H1 (cell line): Measurements from ENCODE around the gene LARP4. TPM values are rescaled to one million over a fixed set of nuclear protein-coding genes. Genes with fewer than 3 reads are reported as not detected.

Source experiments
- CTCF ChIA-PET: fragments of 300-600 bp; sonication (Branson Sonifier 250); formaldehyde crosslinking; loops from one replicate; lab custom pipeline; 2021; ENCODE audit not compliant: partially characterized antibody; lab: Charles Lee
- POLR2A ChIA-PET: fragments of 300-600 bp; sonication (Branson Sonifier 250); formaldehyde crosslinking; loops from one replicate; lab custom pipeline; 2021; ENCODE audit warnings: inconsistent platforms; ENCODE audit not compliant: partially characterized antibody; lab: Charles Lee
- DNase-seq, 2 experiments: peaks; one replicate each; pipeline versions ENCODE4 v3.0.0 to v3.0.0-alpha.2; 2010 to 2022; ENCODE audit warnings: low spot score in 2 of 2, low read depth in 1 of 2, mixed read lengths in 1 of 2
- FAIRE-seq: peaks from 2 replicates; lab custom pipeline; 2011; peaks lifted over from hg19 to GRCh38; lab: Jason Lieb, UNC
- H2AFZ ChIP-seq: 2 replicates; pipeline ENCODE4 v1.8.1; 2012; ENCODE audit warnings: low read length, inconsistent platforms
- H2AK5ac ChIP-seq: 2 replicates; pipeline ENCODE4 v1.6.1; 2013; ENCODE audit warnings: low read depth, low read length
- H2BK120ac ChIP-seq: replicated peaks from 2 replicates; pipeline ENCODE3; 2013; ENCODE audit warnings: low read depth, low read length, inconsistent platforms
- H2BK12ac ChIP-seq: 2 replicates; pipeline ENCODE4 v1.6.1; 2013; ENCODE audit warnings: low read depth, low read length
- H2BK15ac ChIP-seq: 2 replicates; pipeline ENCODE4 v1.6.1; 2013; ENCODE audit warnings: low read length
- H2BK20ac ChIP-seq: 2 replicates; pipeline ENCODE4 v1.6.1; 2013; ENCODE audit warnings: low read length
- H2BK5ac ChIP-seq: 2 replicates; pipeline ENCODE4 v1.6.1; 2013; ENCODE audit warnings: low read depth, low read length
- H3K14ac ChIP-seq: 2 replicates; pipeline ENCODE4 v1.6.1; 2013; ENCODE audit warnings: inconsistent platforms; ENCODE audit not compliant: insufficient read length
- H3K18ac ChIP-seq: 2 replicates; pipeline ENCODE4 v1.6.1; 2013; ENCODE audit warnings: low read length; ENCODE audit errors: extremely low read depth
- H3K23ac ChIP-seq: 2 replicates; pipeline ENCODE4 v1.6.1; 2013; ENCODE audit warnings: inconsistent platforms; ENCODE audit not compliant: insufficient read length
- H3K23me2 ChIP-seq: 2 replicates; pipeline ENCODE4 v1.6.1; 2013; ENCODE audit warnings: low read depth, low read length
- H3K27ac ChIP-seq: 2 replicates; pipeline ENCODE4 v1.6.1; 2011; ENCODE audit warnings: low read depth, low read length, inconsistent platforms
- H3K27me3 ChIP-seq, 4 experiments: replicated peaks in 1 of 4; 1 replicate in 1 of 4; 2 replicates in 3 of 4; pipeline versions ENCODE4 v1.6.1 to v1.8.1; 2011 to 2013; ENCODE audit warnings: low read length in 3 of 4, mild to moderate bottlenecking in 3 of 4, inconsistent platforms in 2 of 4, mixed read lengths in 2 of 4, moderate library complexity in 1 of 4; ENCODE audit not compliant: control insufficient read depth in 3 of 4, insufficient read depth in 3 of 4; ENCODE audit errors: extremely low read depth in 1 of 4
- H3K36me3 ChIP-seq, 4 experiments: 2 replicates each; pipeline versions ENCODE4 v1.6.1 to v1.8.1; 2011 to 2013; ENCODE audit warnings: mild to moderate bottlenecking in 4 of 4, low read length in 3 of 4, moderate library complexity in 2 of 4, control low read depth in 1 of 4, inconsistent platforms in 1 of 4; ENCODE audit not compliant: insufficient read depth in 4 of 4, control insufficient read depth in 2 of 4
- H3K4ac ChIP-seq: replicated peaks from 2 replicates; pipeline ENCODE3; 2013; ENCODE audit warnings: low read length, low read depth, mixed read lengths, inconsistent platforms; ENCODE audit not compliant: insufficient read length
- H3K4me1 ChIP-seq, 4 experiments: replicated peaks in 1 of 4; 1 replicate in 1 of 4; 2 replicates in 3 of 4; pipeline versions ENCODE4 v1.6.1 to v1.8.1; 2011 to 2013; ENCODE audit warnings: low read length in 3 of 4, inconsistent platforms in 2 of 4, mixed read lengths in 1 of 4; ENCODE audit not compliant: insufficient read depth in 4 of 4, control insufficient read depth in 3 of 4
- H3K4me2 ChIP-seq, 2 experiments: 2 replicates each; pipeline versions ENCODE4 v1.6.1 to v1.8.1; 2011 to 2013; ENCODE audit warnings: low read depth in 2 of 2, low read length in 2 of 2, control low read depth in 1 of 2, inconsistent platforms in 1 of 2, mild to moderate bottlenecking in 1 of 2; ENCODE audit not compliant: insufficient read depth in 1 of 2
- H3K4me3 ChIP-seq, 4 experiments: fragments of 200-600, 300-600 bp in 1 of 4; sonication (generic), shearing (Covaris generic), sonication (Bioruptor Twin) in 1 of 4; 2 replicates each; pipeline versions ENCODE4 v1.5.1 to v1.8.1; 2011 to 2016; ENCODE audit warnings: low read length in 4 of 4, low read depth in 3 of 4, control low read depth in 2 of 4, inconsistent platforms in 2 of 4, mild to moderate bottlenecking in 2 of 4, mixed read lengths in 1 of 4, moderate library complexity in 1 of 4; ENCODE audit not compliant: insufficient read depth in 2 of 4; ENCODE audit errors: extremely low read depth in 1 of 4
- H3K56ac ChIP-seq: replicated peaks from 2 replicates; pipeline ENCODE3; 2013; ENCODE audit warnings: low read depth, mild to moderate bottlenecking, mixed read lengths, low read length, inconsistent platforms; ENCODE audit not compliant: insufficient read length
- H3K79me1 ChIP-seq: 2 replicates; pipeline ENCODE4 v1.6.1; 2013; ENCODE audit warnings: low read depth, low read length, control low read depth
- H3K79me2 ChIP-seq, 2 experiments: 2 replicates each; pipeline versions ENCODE4 v1.6.1 to v1.8.1; 2012 to 2013; ENCODE audit warnings: low read length in 2 of 2, mild to moderate bottlenecking in 2 of 2, inconsistent platforms in 1 of 2; ENCODE audit not compliant: insufficient read depth in 2 of 2, control insufficient read depth in 1 of 2
- H3K9ac ChIP-seq, 4 experiments: replicated peaks in 1 of 4; 1 replicate in 1 of 4; 2 replicates in 3 of 4; pipeline versions ENCODE4 v1.6.1 to v1.8.1; 2011 to 2013; ENCODE audit warnings: low read depth in 3 of 4, low read length in 3 of 4, control low read depth in 2 of 4, mild to moderate bottlenecking in 2 of 4, moderate library complexity in 2 of 4, inconsistent platforms in 1 of 4; ENCODE audit errors: extremely low read depth in 1 of 4
- H3K9me3 ChIP-seq, 2 experiments: 2 replicates each; pipeline versions ENCODE4 v1.6.1 to v1.8.1; 2012 to 2013; ENCODE audit warnings: mild to moderate bottlenecking in 2 of 2, moderate library complexity in 2 of 2, control low read depth in 1 of 2, inconsistent platforms in 1 of 2, low read depth in 1 of 2, low read length in 1 of 2, mixed read lengths in 1 of 2; ENCODE audit not compliant: insufficient read depth in 2 of 2
- H4K20me1 ChIP-seq, 2 experiments: replicated peaks in 1 of 2; 2 replicates each; pipeline versions ENCODE3 to v1.8.1; 2011 to 2013; ENCODE audit warnings: inconsistent platforms in 2 of 2, low read length in 2 of 2, mild to moderate bottlenecking in 1 of 2; ENCODE audit not compliant: insufficient read depth in 2 of 2, control insufficient read depth in 1 of 2
- H4K5ac ChIP-seq: 2 replicates; pipeline ENCODE4 v1.6.1; 2013; ENCODE audit warnings: low read length, low read depth, mixed read lengths, inconsistent platforms; ENCODE audit not compliant: insufficient read length
- H4K8ac ChIP-seq: 2 replicates; pipeline ENCODE4 v1.8.0; 2013; ENCODE audit warnings: mild to moderate bottlenecking, moderate library complexity, low read length, inconsistent platforms; ENCODE audit not compliant: insufficient read depth; ENCODE audit errors: extremely low read depth
- H4K91ac ChIP-seq: replicated peaks from 2 replicates; pipeline ENCODE3; 2013; ENCODE audit warnings: low read length, mixed read lengths, inconsistent platforms; ENCODE audit not compliant: insufficient read length
- ATF3 ChIP-seq: IDR thresholded peaks from 2 replicates; pipeline ENCODE4 v1.6.1; 2011; ENCODE audit warnings: low read depth, mild to moderate bottlenecking, low read length; ENCODE audit not compliant: insufficient read depth
- CBX8 ChIP-seq: fragments of 300-800, 300-1000 bp; sonication (generic); IDR thresholded peaks from 2 replicates; pipeline ENCODE4 v1.7.1; 2016; ENCODE audit warnings: low read depth, low read length, borderline replicate concordance
- CHD2 ChIP-seq: IDR thresholded peaks from 2 replicates; pipeline ENCODE4 v1.6.1; 2012; ENCODE audit warnings: low read length, improper control_type of control experiment
- GABPA ChIP-seq: IDR thresholded peaks from 2 replicates; pipeline ENCODE4 v1.6.1; 2011; ENCODE audit warnings: mild to moderate bottlenecking, low read length, moderate library complexity, borderline replicate concordance; ENCODE audit not compliant: insufficient read depth
- GTF2F1 ChIP-seq: IDR thresholded peaks from 2 replicates; pipeline ENCODE4 v1.6.1; 2012; ENCODE audit warnings: low read depth, low read length, improper control_type of control experiment, borderline replicate concordance
- KDM5A ChIP-seq: fragments of 200-600 bp; IDR thresholded peaks from 2 replicates; pipeline ENCODE4 v1.7.1; 2012; ENCODE audit warnings: mild to moderate bottlenecking, low read length, inconsistent platforms, mixed read lengths
- NRF1 ChIP-seq: IDR thresholded peaks from 2 replicates; pipeline ENCODE4 v1.6.1; 2011; ENCODE audit warnings: mild to moderate bottlenecking, low read depth, low read length, improper control_type of control experiment
- PHF8 ChIP-seq: fragments of 200-600 bp; sonication (generic); conservative IDR thresholded peaks from 2 replicates; pipeline ENCODE4 v1.7.1; 2012; ENCODE audit warnings: low read depth, mild to moderate bottlenecking, inconsistent platforms, low read length, moderate library complexity
- SIN3A ChIP-seq, 2 experiments: IDR thresholded peaks in 1 of 2; conservative IDR thresholded peaks in 1 of 2; 2 replicates each; pipeline ENCODE4 v1.6.1; 2011 to 2012; ENCODE audit warnings: low read length in 2 of 2, improper control_type of control experiment in 1 of 2, low read depth in 1 of 2, mild to moderate bottlenecking in 1 of 2
- SIX5 ChIP-seq: IDR thresholded peaks from 2 replicates; pipeline ENCODE4 v1.6.1; 2011; ENCODE audit warnings: mild to moderate bottlenecking, low read depth, low read length
- TEAD4 ChIP-seq: IDR thresholded peaks from 2 replicates; pipeline ENCODE4 v1.6.1; 2012; ENCODE audit warnings: low read depth, low read length, inconsistent platforms, mixed read lengths
- WGBS, 2 experiments: shearing (Covaris generic) in 1 of 2; methylation state at CpG; one replicate each; pipeline versions ENCODE4 v1.1.6 to v1.1.7; 2013 to 2015; ENCODE audit warnings: low lambda C conversion rate in 2 of 2, mixed read lengths in 2 of 2, inconsistent platforms in 1 of 2, low coverage in 1 of 2, missing lambda C conversion rate in 1 of 2; ENCODE audit not compliant: insufficient replicate concordance in 2 of 2, insufficient coverage in 1 of 2, insufficient read length in 1 of 2; ENCODE audit errors: extremely low coverage in 1 of 2, missing lambda C conversion rate in 1 of 2; 5-methylcytosine and 5-hydroxymethylcytosine counted together
- polyA plus RNA-seq, 7 experiments: library from polyadenylated mRNA; depleted of rRNA in 3 of 7; stranded (reverse) in 5 of 7; unstranded in 2 of 7; fragments of >200 nt in 5 of 7; fragments of 200-250 nt in 2 of 7; gene quantifications; 1 replicate in 5 of 7; 2 replicates in 1 of 7; 4 replicates in 1 of 7; pipeline versions ENCODE4 v1.2.1 to v1.2.3, GENCODE V29; 2011 to 2013; ENCODE audit warnings: missing spikeins in 2 of 7, mixed read lengths in 2 of 7
- total RNA-seq: library from RNA; stranded (reverse); fragmentation: NEBNext Ultra II Directional; extraction: Animal tissue kit (Norgen Biotek cat#: 25700); gene quantifications from 2 replicates; pipeline ENCODE4 v1.2.1, GENCODE V29; 2021

Gene LARP4
- total and polyA plus RNA-seq, 2 of the 8 experiments (the other 6 are each of a cell fraction or from before 2014, with no cell fraction given), result 12.8 to 93.9 TPM

- FAIRE-seq (no peak), DNase-seq (no peak)
- no peak overlapping the region for H3K9ac ChIP-seq
- no peak overlapping the region for H4K5ac ChIP-seq
- no peak overlapping the region for H3K4ac ChIP-seq
- H2AFZ ChIP-seq, result no peak overlapping the region
- H3K23ac ChIP-seq, result no peak overlapping the region
- POLR2A ChIA-PET, result no interaction called here
- no peak overlapping the region for H3K18ac ChIP-seq
- H3K36me3 ChIP-seq, result no peaks in the 10 kb centered on the region
- no peak overlapping the region for H2BK5ac ChIP-seq
- no peak overlapping the region for H3K4me2 ChIP-seq
- no peaks in the 10 kb centered on the region for H3K27me3 ChIP-seq
- H3K23me2 ChIP-seq, result no peaks in the 10 kb centered on the region
- H2BK12ac ChIP-seq, result no peak overlapping the region
- H3K4me1 ChIP-seq, result no peaks in the 10 kb centered on the region
- CTCF ChIA-PET, result no interaction called here
- H2BK15ac ChIP-seq, result no peak overlapping the region
- H2BK120ac ChIP-seq, result no peak overlapping the region
- H3K79me2 ChIP-seq, result no peaks in the 10 kb centered on the region
- no peak overlapping the region for H3K4me3 ChIP-seq
- H3K27ac ChIP-seq, result no peak overlapping the region
- H3K14ac ChIP-seq, result no peak overlapping the region
- H2BK20ac ChIP-seq, result no peak overlapping the region
- TF ChIP-seq GABPA, result no peak
- no peak for TF ChIP-seq KDM5A
- TF ChIP-seq PHF8, result no peak
- TF ChIP-seq CHD2, result no peak
- no peak for TF ChIP-seq SIX5
- no peak for TF ChIP-seq ATF3
- no peak for TF ChIP-seq NRF1
- TF ChIP-seq TEAD4, result no peak
- no peak for TF ChIP-seq CBX8
- no peak for TF ChIP-seq GTF2F1
- no peak for TF ChIP-seq SIN3A (conservative IDR thresholded peaks at IDR 0.05 in 1 of 2, IDR thresholded peaks at IDR 0.05 in 1 of 2; ENCODE audit: low read depth in 1 of 2, low read length in 2 of 2)
- H3K56ac ChIP-seq, result no peak overlapping the region
- no peaks in the 10 kb centered on the region for H4K20me1 ChIP-seq
- no peak overlapping the region for H2AK5ac ChIP-seq
- H3K9me3 ChIP-seq, result no peaks in the 10 kb centered on the region
- no peak overlapping the region for H4K91ac ChIP-seq
- no peaks in the 10 kb centered on the region for H3K79me1 ChIP-seq
- 92% methylated on average over 4 of the region's 4 CpGs; no CpG with 5 or more reads in 1 of the 2 experiments for WGBS, 2 experiments
- no peak overlapping the region for H4K8ac ChIP-seq
Observed at GRCh38 chr12:50355365-50355764, 45.3 kb upstream of the LARP4 start.
